HG02588 (cell line): ENCODE results near the gene LRRC14B.
"Not testable (repeated sequence)": the region's sequence is repeated elsewhere in the genome, so short reads cannot be mapped to it uniquely, and the experiment has no call there.

Experiments used
- ATAC-seq: cut with Tn5 transposase; IDR thresholded peaks from one replicate; pipeline ENCODE4 v1.9.1; 2021; ENCODE audit warnings: mild to moderate bottlenecking, moderate library complexity; ENCODE audit not compliant: unreplicated experiment

The LRRC14B gene

GRCh38 chr5:204966-205670, 13.8 kb downstream of the LRRC14B start:
- ATAC-seq, result no peak

GRCh38 chr5:206406-206805, 15.1 kb downstream of the LRRC14B start:
- no peak for ATAC-seq

- ATAC-seq, result no peak
Measured at GRCh38 chr5:206927-207536, 15.7 kb downstream of the LRRC14B start.

- ATAC-seq, result no peak
Measured at GRCh38 chr5:207599-207998, 16.3 kb downstream of the LRRC14B start.

- no peak for ATAC-seq
Measured at GRCh38 chr5:208449-209114, 17.3 kb downstream of the LRRC14B start.

GRCh38 chr5:213803-214395, 22.6 kb downstream of the LRRC14B start:
- ATAC-seq, result no peak

- ATAC-seq, result not testable (repeated sequence)
Measured at GRCh38 chr5:215256-215655, 24.0 kb downstream of the LRRC14B start.

GRCh38 chr5:216076-216475, 24.8 kb downstream of the LRRC14B start:
- not testable (repeated sequence) for ATAC-seq

GRCh38 chr5:217494-218456, 26.5 kb downstream of the LRRC14B start, which contains the start of the genes CCDC127 and SDHA:
Gene CCDC127 (minus strand): TSS chr5:218153. CDS start chr5:216849, 1,304 bp downstream.
Gene SDHA (plus strand): TSS chr5:218320. CDS start chr5:218356, 36 bp downstream.
- peak; percentile 68 for ATAC-seq

- ATAC-seq, result peak; percentile 28
Measured at GRCh38 chr5:218457-219291, 27.4 kb downstream of the LRRC14B start.

DNA sequence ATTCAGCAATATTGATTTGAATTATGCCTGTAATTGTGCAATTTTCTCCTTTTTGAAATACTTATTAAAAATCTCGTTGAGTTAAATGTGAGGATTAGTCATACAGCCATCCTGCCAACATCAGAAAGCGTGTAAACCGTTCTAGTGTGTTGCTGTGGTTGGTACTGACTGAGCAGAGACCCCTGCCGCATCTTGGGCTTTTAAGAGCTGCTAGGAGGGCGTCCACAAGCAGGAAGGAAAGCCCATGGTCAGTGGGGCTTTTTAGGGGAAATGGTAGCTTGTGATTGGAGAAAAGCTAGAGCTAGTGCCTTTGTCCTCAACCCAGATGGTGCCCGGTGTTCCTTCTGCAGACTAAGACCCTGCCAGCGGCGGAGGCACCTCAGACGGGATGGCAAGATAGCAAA, 28.2 kb downstream of the LRRC14B start:
- ATAC-seq, result no peak

DNA sequence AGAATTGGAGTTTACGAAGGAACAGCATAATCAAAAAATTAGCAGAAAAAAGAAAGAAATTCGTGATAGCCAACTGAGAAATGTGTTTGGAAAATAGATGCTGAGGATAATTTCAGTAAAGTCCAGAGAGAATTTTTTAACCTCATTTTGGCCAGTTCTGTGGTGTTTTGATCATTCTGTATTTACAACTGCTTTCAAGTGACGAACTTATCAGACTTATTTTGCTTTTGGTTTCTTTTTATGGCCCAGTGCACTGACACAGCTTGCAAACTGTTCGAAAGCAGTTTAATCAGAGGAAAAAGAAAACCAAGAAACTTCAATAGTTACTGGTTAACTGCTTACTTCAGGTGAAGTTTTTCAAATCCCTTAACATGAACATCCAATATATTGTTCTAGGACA, 28.7 kb downstream of the LRRC14B start:
- no peak for ATAC-seq

DNA sequence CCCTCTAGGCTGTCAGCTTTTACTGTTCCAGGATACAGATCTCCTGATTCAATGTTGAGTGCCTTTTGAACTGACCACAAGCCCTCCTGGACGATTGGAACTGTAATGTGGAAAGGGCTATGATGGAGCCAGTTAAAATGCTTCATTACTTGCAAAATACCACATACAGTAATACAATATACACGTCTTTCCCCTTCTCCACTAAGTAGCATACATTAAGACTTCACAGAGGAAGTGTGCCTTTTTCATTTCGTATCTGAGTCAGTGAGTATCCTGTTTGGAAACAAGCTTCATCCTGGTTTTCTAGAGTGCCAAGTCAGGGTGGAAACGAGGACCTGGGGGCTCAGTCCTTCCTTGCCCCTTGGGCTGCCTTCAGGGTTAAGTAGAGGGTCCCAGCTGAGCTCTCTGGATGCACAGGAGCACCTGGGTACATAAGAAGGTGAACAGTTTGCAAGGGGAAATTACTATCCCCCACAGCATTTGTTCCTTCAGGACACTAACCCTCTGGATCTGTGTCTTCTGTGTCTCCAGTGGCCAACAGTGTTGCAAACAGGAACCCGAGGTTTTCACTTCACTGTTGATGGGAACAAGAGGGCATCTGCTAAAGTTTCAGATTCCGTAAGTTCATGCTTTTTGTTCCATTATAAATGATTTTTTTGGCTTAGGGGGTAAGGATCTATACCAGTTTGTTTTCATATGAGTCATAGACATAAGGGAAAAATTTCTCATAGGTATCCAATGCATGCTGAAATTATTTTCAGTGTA, 31.8 kb downstream of the LRRC14B start:
- not testable (repeated sequence) for ATAC-seq

- no peak for ATAC-seq
Measured at GRCh38 chr5:223791-224190, 32.5 kb downstream of the LRRC14B start.

GRCh38 chr5:225334-225733, 34.0 kb downstream of the LRRC14B start:
- no peak for ATAC-seq

DNA sequence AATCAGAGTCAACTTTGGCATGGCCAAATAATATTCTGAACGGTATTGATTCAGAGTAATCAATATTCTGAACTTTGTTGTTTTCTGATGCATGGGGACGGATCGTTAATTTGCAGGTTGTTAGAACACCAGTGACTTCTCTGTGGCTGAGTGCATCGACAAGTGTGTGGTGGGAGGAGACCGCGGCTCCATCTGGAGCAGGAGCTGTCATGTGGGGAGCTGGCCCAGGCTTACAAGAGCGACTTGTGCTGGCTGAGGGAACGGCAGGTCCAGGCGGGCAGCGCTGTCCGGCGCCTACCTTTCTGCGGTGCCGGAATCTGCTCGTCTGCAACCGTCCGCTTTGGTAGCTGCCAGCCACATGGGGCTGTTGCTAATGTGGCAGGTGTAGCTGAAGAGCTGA, 36.1 kb downstream of the LRRC14B start:
- not testable (repeated sequence) for ATAC-seq

DNA sequence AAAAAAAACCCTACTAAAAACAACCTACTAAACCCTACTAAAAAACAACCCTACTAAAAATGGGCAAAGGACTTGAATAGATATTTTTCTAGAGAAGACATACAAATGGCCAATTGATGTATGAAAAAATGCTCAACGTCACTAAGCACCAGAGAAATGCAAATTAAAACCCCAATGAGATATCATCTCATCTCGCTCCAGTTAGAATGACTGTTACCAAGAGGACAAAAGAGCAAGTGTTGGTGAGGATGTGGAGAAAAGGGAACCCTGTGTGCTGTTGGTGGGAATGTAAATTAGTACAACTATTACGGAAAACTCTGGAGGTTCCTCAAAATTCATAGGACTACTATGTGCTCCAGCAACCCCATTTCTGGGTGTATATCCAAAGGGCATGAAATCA, 37.6 kb downstream of the LRRC14B start:
- ATAC-seq, result no peak

DNA sequence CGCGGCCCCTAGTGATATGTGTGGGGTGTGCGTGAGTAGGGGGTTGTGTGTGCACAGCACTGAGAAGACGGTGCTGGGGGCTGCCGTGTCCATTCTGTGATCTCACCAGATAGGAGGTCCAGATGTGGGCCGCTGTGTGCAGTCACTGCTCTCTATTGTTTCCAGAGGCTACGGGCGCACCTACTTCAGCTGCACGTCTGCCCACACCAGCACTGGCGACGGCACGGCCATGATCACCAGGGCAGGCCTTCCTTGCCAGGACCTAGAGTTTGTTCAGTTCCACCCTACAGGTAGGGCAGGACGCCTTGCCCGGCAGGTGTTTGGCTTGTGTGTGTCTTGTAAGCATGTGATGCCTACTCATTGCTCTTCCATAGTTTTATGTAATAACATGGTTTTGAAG, 39.4 kb downstream of the LRRC14B start:
- ATAC-seq, result no peak

- ATAC-seq, result no peak
Measured at GRCh38 chr5:231661-232060, 40.4 kb downstream of the LRRC14B start.
